Fibroblast of the aortic adventitia (primary cell): Measurements from ENCODE around the gene P2RX6. TPM values are rescaled to one million over a fixed set of nuclear protein-coding genes. Genes with fewer than 3 reads are reported as not detected.
"Not testable (repeated sequence)": the region's sequence is repeated elsewhere in the genome, so short reads cannot be mapped to it uniquely, and the experiment has no call there.

Source experiments
- DNase-seq: peaks from one replicate; pipeline ENCODE4 v3.0.0-alpha.2; 2010; ENCODE audit warnings: low read depth
- H3K4me3 ChIP-seq: 2 replicates; pipeline ENCODE4 v1.5.1; 2011; ENCODE audit warnings: low read depth, mild to moderate bottlenecking, control low read depth, low read length, moderate library complexity
- total RNA-seq: library from RNA; depleted of rRNA; stranded (reverse); fragments of >200 nt; gene quantifications from 2 replicates; pipeline ENCODE4 v1.2.3, GENCODE V29; 2012; ENCODE audit warnings: low replicate concordance
- TF ChIP-seq, protein P1 (sequence below): IDR thresholded peaks from 2 replicates; pipeline ENCODE4 v1.5.1; 2011; ENCODE audit warnings: mild to moderate bottlenecking, low read length, control low read depth, inconsistent platforms; ENCODE audit not compliant: insufficient read depth

P2RX6 gene
- total RNA-seq, 1 donor = 0.63 TPM

DNA sequence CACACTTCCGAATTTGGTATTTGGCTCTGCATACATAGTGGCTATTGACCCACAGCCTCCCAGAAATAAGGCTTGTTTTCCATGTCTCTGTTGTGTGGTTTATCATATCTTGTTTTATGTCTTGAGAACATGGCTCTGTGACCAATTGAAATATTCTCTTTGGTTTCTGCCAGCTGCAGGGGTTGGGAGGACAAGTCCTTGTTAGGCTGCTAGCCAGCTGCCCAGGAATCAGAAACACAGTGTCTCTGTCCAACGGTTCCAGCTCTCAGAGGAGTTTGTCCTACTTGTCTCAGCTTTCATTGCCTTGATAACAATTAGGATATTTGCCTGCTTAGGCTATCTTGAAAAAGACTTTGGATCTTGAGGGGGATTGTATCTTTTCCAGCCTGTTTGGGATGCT lies 23.4 kb downstream of the P2RX6 start:
- H3K4me3 ChIP-seq = no peak overlapping the region
- peak; percentile 38 for DNase-seq
- TF ChIP-seq, protein P1, sequence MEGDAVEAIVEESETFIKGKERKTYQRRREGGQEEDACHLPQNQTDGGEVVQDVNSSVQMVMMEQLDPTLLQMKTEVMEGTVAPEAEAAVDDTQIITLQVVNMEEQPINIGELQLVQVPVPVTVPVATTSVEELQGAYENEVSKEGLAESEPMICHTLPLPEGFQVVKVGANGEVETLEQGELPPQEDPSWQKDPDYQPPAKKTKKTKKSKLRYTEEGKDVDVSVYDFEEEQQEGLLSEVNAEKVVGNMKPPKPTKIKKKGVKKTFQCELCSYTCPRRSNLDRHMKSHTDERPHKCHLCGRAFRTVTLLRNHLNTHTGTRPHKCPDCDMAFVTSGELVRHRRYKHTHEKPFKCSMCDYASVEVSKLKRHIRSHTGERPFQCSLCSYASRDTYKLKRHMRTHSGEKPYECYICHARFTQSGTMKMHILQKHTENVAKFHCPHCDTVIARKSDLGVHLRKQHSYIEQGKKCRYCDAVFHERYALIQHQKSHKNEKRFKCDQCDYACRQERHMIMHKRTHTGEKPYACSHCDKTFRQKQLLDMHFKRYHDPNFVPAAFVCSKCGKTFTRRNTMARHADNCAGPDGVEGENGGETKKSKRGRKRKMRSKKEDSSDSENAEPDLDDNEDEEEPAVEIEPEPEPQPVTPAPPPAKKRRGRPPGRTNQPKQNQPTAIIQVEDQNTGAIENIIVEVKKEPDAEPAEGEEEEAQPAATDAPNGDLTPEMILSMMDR = no peak

GRCh38 chr22:21039158-21039557 lies 24.2 kb downstream of the P2RX6 start:
- not testable (repeated sequence) for H3K4me3 ChIP-seq, DNase-seq

GRCh38 chr22:21041937-21042336 lies 27.0 kb downstream of the P2RX6 start:
- H3K4me3 ChIP-seq = no peak overlapping the region
- no peak for DNase-seq
- TF ChIP-seq, protein P1 = no peak

DNA sequence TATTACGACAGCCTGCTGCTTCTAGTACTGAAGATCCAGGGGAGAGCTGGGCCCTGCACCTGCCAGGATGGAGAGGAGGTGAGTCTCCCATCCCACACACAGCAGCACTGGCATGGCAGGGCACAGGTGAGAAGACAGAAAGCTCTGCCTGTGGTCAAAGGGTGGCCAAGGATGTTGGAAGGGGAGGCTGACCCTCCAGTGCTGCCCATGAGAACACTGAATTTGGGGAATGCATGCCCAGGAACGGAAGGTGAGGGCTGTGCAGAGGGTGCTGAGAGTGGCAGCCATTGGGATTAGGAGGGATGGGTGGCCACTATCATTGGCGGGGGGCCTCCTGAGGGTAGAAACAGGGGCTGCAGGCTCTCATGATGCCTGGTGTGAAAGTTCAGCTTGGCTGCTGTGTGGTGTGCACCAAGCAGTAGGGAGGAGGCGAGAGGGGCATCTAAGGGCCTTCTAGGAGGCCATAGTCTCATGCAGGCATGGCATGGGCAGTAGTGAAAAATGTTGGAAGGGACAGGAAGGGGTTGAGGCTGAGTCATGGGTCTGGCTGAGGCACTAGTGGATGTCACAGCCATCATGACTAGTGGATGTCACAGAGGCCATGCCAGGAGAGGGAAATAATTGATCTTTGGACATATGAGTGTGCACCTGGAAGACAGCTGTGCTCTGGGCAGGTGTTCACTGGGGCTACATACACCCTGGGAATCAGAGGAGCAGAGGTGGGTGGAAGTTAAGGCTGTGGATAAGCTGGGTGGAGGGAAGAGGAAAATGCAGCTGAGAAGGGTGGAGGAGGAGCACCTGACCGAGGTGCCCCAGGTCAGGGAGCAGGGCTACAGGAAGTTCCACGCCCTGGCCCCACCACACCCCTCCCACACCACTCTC lies 28.3 kb downstream of the P2RX6 start:
- no peak overlapping the region for H3K4me3 ChIP-seq
- TF ChIP-seq, protein P1 = no peak
- no peak for DNase-seq

DNA sequence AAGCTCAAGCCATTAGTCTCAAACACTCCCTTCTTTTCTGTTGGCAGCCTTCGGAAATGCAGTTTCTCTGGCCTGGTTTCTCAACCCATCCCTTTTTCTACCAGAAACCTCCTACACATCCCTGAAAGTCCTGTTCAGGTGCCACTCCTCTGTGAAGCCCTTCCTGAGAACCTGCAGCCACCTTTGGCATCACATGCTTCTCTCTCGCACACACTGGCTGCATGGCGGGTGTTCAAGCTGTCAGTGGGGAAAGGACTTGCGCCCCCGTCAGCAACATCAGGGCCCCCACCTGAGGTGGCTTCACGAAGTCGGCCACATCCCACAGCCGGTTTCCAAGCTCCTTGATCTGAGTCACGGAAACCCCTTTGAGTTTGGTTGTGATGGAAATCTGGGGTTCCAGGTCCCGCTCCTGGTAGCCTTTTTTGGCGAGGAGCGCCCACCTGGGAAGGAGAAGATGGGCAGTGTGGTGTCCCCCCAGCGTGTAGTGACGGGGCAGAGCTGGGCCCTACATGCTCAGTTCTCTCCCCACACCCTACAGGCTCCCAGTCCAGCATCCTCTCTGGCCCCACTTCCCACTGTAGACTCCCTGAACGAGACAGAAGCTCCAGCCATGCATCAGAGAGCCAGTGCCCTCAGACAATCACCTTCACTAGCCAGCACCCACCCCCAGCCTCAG lies 29.0 kb downstream of the P2RX6 start:
- TF ChIP-seq, protein P1 = no peak
- no peak for DNase-seq
- no peak overlapping the region for H3K4me3 ChIP-seq

- TF ChIP-seq, protein P1 = no peak
- peak; percentile 66 for DNase-seq
- H3K4me3 ChIP-seq = peak overlapping the region; percentile 51
These were observed 30.1 kb downstream of the P2RX6 start for GRCh38 chr22:21044931-21045584.
